OCI-LY3 (cell line): ENCODE results near the gene CD164.

ENCODE experiments used
- H2AFZ ChIP-seq: fragments of 200-600, 300-600 bp; shearing (Covaris generic); 2 replicates; pipeline ENCODE4 v1.6.0; 2014; ENCODE audit warnings: antibody characterized with exemption, low read depth, low read length
- H3K27ac ChIP-seq: fragments of 200-600, 300-600 bp; sonication (generic); 2 replicates; pipeline ENCODE4 v1.5.1; 2014; ENCODE audit warnings: mild to moderate bottlenecking, low read length, moderate library complexity, mixed read lengths
- H3K27me3 ChIP-seq: fragments of 200-600, 300-600 bp; sonication (generic); 2 replicates; pipeline ENCODE4 v1.6.1; 2014; ENCODE audit warnings: low read depth, low read length, mixed read lengths
- H3K36me3 ChIP-seq: fragments of 200-600, 300-600 bp; sonication (generic); replicated peaks from 2 replicates; pipeline ENCODE3; 2014; ENCODE audit warnings: low read depth, low read length, mixed read lengths
- H3K4me1 ChIP-seq: fragments of 300-600, 200-600 bp; sonication (generic); 2 replicates; pipeline ENCODE4 v1.6.1; 2014; ENCODE audit warnings: low read length, mixed read lengths
- H3K4me2 ChIP-seq: fragments of 200-600, 300-600 bp; sonication (generic); 2 replicates; pipeline ENCODE4 v1.6.1; 2014; ENCODE audit warnings: low read length, mixed read lengths
- H3K4me3 ChIP-seq: fragments of 300-600, 200-600 bp; sonication (generic); 2 replicates; pipeline ENCODE4 v1.5.1; 2014; ENCODE audit warnings: antibody characterized with exemption, mild to moderate bottlenecking, low read length, moderate library complexity
- H3K79me2 ChIP-seq: fragments of 300-600, 200-600 bp; shearing (Covaris generic); 2 replicates; pipeline ENCODE4 v1.6.1; 2014; ENCODE audit warnings: mild to moderate bottlenecking, low read length, mixed read lengths
- H3K9ac ChIP-seq: fragments of 300-600, 200-600 bp; shearing (Covaris generic); 2 replicates; pipeline ENCODE4 v1.6.0; 2014; ENCODE audit warnings: mild to moderate bottlenecking, low read length, moderate library complexity
- H3K9me3 ChIP-seq: fragments of 200-600, 300-600 bp; shearing (Covaris generic); 2 replicates; pipeline ENCODE4 v1.6.1; 2014; ENCODE audit warnings: low read length, mixed read lengths; ENCODE audit not compliant: insufficient read depth
- H4K20me1 ChIP-seq: fragments of 200-600, 300-600 bp; sonication (generic); 2 replicates; pipeline ENCODE4 v1.6.1; 2016; ENCODE audit warnings: low read length, mixed read lengths; ENCODE audit not compliant: insufficient read depth
- CTCF ChIP-seq: fragments of 200-600, 300-600 bp; sonication (generic); IDR thresholded peaks from 2 replicates; pipeline ENCODE4 v1.5.1; 2014; ENCODE audit warnings: antibody characterized with exemption, low read length, low read depth
- EZH2phosphoT487 ChIP-seq: fragments of 200-600 bp; shearing (Covaris generic); IDR thresholded peaks from 2 replicates; pipeline ENCODE4 v1.6.1; 2018; ENCODE audit warnings: antibody characterized with exemption, mixed run types, low read depth

The CD164 gene

GRCh38 chr6:109363753-109364152 lies 18.5 kb downstream of the CD164 start:
- H3K4me3 ChIP-seq = no peak overlapping the region
- H3K4me2 ChIP-seq = no peak overlapping the region
- peaks cover 9% of the 10 kb centered on the region for H3K4me1 ChIP-seq
- TF ChIP-seq EZH2phosphoT487 = no peak
- TF ChIP-seq CTCF = no peak
- H3K79me2 ChIP-seq = no peaks in the 10 kb centered on the region
- H3K9ac ChIP-seq = no peak overlapping the region
- H3K36me3 ChIP-seq = peaks cover 62% of the 10 kb centered on the region
- no peak overlapping the region for H2AFZ ChIP-seq
- H3K27ac ChIP-seq = no peak overlapping the region
- H4K20me1 ChIP-seq = peaks cover 4% of the 10 kb centered on the region
- H3K9me3 ChIP-seq = no peaks in the 10 kb centered on the region
- H3K27me3 ChIP-seq = no peaks in the 10 kb centered on the region

GRCh38 chr6:109362102-109362884 lies 20.0 kb downstream of the CD164 start:
- H3K36me3 ChIP-seq = peaks cover 58% of the 10 kb centered on the region

GRCh38 chr6:109360791-109361190 lies 21.5 kb downstream of the CD164 start:
- no peak overlapping the region for H2AFZ ChIP-seq
- H3K79me2 ChIP-seq = no peaks in the 10 kb centered on the region
- H3K9me3 ChIP-seq = no peaks in the 10 kb centered on the region
- no peak overlapping the region for H3K4me3 ChIP-seq
- H3K4me1 ChIP-seq = peaks cover 20% of the 10 kb centered on the region
- H3K27ac ChIP-seq = no peak overlapping the region
- TF ChIP-seq EZH2phosphoT487 = no peak
- TF ChIP-seq CTCF = no peak
- H3K27me3 ChIP-seq = no peaks in the 10 kb centered on the region
- H4K20me1 ChIP-seq = peaks cover 8% of the 10 kb centered on the region
- no peak overlapping the region for H3K9ac ChIP-seq
- no peak overlapping the region for H3K4me2 ChIP-seq
- H3K36me3 ChIP-seq = peaks cover 57% of the 10 kb centered on the region

More at GRCh38 chr6:109362102-109362884, 20.0 kb downstream of the CD164 start:
- Histone ChIP-seq H3K9ac (no peak overlapping the region), H3K4me2 (no peak overlapping the region), H3K79me2 (no peaks in the 10 kb centered on the region), H4K20me1 (peaks cover 8% of the 10 kb centered on the region), H3K9me3 (no peaks in the 10 kb centered on the region), H3K27ac (no peak overlapping the region), H3K27me3 (no peaks in the 10 kb centered on the region), H3K4me1 (peaks cover 20% of the 10 kb centered on the region), H2AFZ (no peak overlapping the region), H3K4me3 (no peak overlapping the region)
- TF ChIP-seq CTCF = no peak

GRCh38 chr6:109360281-109360680 lies 22.0 kb downstream of the CD164 start:
- H3K4me2 ChIP-seq = no peak overlapping the region
- H2AFZ ChIP-seq = no peak overlapping the region
- H3K9me3 ChIP-seq = no peaks in the 10 kb centered on the region
- TF ChIP-seq CTCF (no peak), EZH2phosphoT487 (no peak)
- no peaks in the 10 kb centered on the region for H3K27me3 ChIP-seq
- no peak overlapping the region for H3K4me3 ChIP-seq
- H3K36me3 ChIP-seq = peaks cover 58% of the 10 kb centered on the region
- H4K20me1 ChIP-seq = peaks cover 8% of the 10 kb centered on the region
- H3K79me2 ChIP-seq = no peaks in the 10 kb centered on the region
- H3K27ac ChIP-seq = no peak overlapping the region
- H3K4me1 ChIP-seq = peaks cover 20% of the 10 kb centered on the region
- H3K9ac ChIP-seq = no peak overlapping the region
